Esophagus muscularis mucosa (tissue), 4 donors: Measurements from ENCODE around the gene B3GNT5. TPM values are rescaled to one million over a fixed set of nuclear protein-coding genes. Genes with fewer than 3 reads are reported as not detected.

Experiments used
- DNase-seq: peaks from one replicate; pipeline ENCODE4 v3.0.0-alpha.2; 2017; ENCODE audit errors: extremely low spot score
- H3K27ac ChIP-seq, 4 donors: fragments of 200-600 bp; sonication (generic); replicated peaks in 1 of 4; 1 replicate in 3 of 4; 2 replicates in 1 of 4; pipeline ENCODE4 v1.5.1; 2016 to 2019; ENCODE audit warnings: mild to moderate bottlenecking in 1 of 4
- H3K27me3 ChIP-seq, 4 donors: fragments of 200-600 bp; sonication (generic); one replicate each; pipeline versions ENCODE4 v1.5.1 to v1.6.0; 2016 to 2019
- H3K36me3 ChIP-seq, 4 donors: fragments of 200-600 bp; sonication (generic); one replicate each; pipeline ENCODE4 v1.5.1; 2016 to 2019
- H3K4me1 ChIP-seq, 4 donors: fragments of 200-600 bp; sonication (generic); one replicate each; pipeline ENCODE4 v1.5.1; 2016 to 2019
- H3K4me3 ChIP-seq, 4 donors: fragments of 200-600 bp; sonication (generic); 1 replicate in 2 of 4; 2 replicates in 2 of 4; pipeline ENCODE4 v1.5.1; 2016 to 2019; ENCODE audit warnings: mild to moderate bottlenecking in 4 of 4, moderate library complexity in 1 of 4
- H3K9me3 ChIP-seq, 4 donors: fragments of 200-600 bp; sonication (generic); 1 replicate in 3 of 4; 2 replicates in 1 of 4; pipeline ENCODE4 v1.5.1; 2016 to 2019
- EP300 ChIP-seq: sonication (generic); formaldehyde crosslinking; IDR thresholded peaks from one replicate; pipeline ENCODE4 v1.6.1; 2017; ENCODE audit warnings: antibody characterized with exemption
- POLR2A ChIP-seq: fragments of 450-650 bp; IDR thresholded peaks from one replicate; pipeline ENCODE4 v1.6.1; 2017; ENCODE audit warnings: antibody characterized with exemption, moderate library complexity, mild to moderate bottlenecking, low read depth
- POLR2AphosphoS5 ChIP-seq, 2 donors: sonication (generic); formaldehyde crosslinking; IDR thresholded peaks; one replicate each; pipeline ENCODE4 v1.6.1; 2017; ENCODE audit warnings: antibody characterized with exemption in 2 of 2
- WGBS: methylation state at CpG from one replicate; pipeline ENCODE4 v1.1.5; 2018; 5-methylcytosine and 5-hydroxymethylcytosine counted together
- intact Hi-C: fragments of 100-400 bp; cut with DNase I; formaldehyde crosslinking; loops from one replicate; pipeline ENCODE4 v1.15.1; 2023
- total RNA-seq, 4 donors: library from RNA; depleted of rRNA; stranded (reverse); fragments of >200 nt; gene quantifications; one replicate each; pipeline versions ENCODE4 v1.1.0 to v1.2.1, GENCODE V29; 2016
- TF ChIP-seq, protein P1 (sequence below), 3 experiments: fragments of 200-600 bp in 2 of 3; fragments of 450-650 bp in 1 of 3; sonication (generic) in 2 of 3; IDR thresholded peaks; one replicate each; pipeline ENCODE4 v1.5.1; 2017 to 2019; ENCODE audit warnings: antibody characterized with exemption in 3 of 3, mild to moderate bottlenecking in 2 of 3, moderate library complexity in 1 of 3

B3GNT5 gene
- total RNA-seq, 4 donors from 2014 or later = 2.1 to 11.3 (median 5.2) TPM

DNA sequence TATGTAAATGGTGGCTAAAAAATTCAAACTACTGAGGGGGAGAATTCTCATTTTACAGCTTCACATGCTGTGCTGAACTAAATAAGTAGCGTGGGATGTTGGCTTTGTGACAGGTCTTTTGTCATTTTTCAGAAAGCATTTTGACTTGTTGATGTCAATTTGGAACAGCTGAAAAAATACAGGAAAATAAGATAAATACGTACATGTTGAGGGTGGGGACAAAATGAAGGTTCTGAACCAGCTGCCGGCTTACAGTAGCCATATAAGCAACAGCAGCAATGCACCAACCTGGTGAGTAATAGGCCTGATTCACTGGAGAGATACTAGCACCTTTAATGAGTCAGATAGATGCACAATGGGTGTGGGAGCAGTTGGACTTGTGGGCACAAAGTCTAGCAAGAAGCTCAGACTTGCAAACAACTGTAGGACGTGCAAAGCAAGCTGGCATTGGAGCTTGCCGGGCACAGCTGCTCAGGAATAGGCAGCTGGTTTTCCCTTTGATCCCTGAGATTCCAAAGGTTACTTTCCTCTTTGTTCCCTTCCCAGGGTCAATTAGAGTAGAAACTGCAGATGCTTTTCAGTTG is 12.9 kb downstream of the B3GNT5 start:
- DNase-seq = no peak
- TF ChIP-seq POLR2AphosphoS5 (IDR thresholded peaks at IDR 0.05) (no peak), POLR2A (no peak), EP300 (no peak)
- TF ChIP-seq, protein P1, sequence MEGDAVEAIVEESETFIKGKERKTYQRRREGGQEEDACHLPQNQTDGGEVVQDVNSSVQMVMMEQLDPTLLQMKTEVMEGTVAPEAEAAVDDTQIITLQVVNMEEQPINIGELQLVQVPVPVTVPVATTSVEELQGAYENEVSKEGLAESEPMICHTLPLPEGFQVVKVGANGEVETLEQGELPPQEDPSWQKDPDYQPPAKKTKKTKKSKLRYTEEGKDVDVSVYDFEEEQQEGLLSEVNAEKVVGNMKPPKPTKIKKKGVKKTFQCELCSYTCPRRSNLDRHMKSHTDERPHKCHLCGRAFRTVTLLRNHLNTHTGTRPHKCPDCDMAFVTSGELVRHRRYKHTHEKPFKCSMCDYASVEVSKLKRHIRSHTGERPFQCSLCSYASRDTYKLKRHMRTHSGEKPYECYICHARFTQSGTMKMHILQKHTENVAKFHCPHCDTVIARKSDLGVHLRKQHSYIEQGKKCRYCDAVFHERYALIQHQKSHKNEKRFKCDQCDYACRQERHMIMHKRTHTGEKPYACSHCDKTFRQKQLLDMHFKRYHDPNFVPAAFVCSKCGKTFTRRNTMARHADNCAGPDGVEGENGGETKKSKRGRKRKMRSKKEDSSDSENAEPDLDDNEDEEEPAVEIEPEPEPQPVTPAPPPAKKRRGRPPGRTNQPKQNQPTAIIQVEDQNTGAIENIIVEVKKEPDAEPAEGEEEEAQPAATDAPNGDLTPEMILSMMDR (IDR thresholded peaks at IDR 0.05) = no peak
- no peak overlapping the region for H3K4me3 ChIP-seq
- WGBS = 84% methylated on average over 5 of the region's 5 CpGs
- no peaks in the 10 kb centered on the region for H3K4me1 ChIP-seq
- H3K27ac ChIP-seq = no peak overlapping the region
- H3K9me3 ChIP-seq = no peaks in the 10 kb centered on the region
- no peaks in the 10 kb centered on the region for H3K27me3 ChIP-seq
- intact Hi-C loops = no loop called here
- peaks cover 0 to 12% (median 5%) of the 10 kb centered on the region in 4 donors for H3K36me3 ChIP-seq

- no peaks in the 10 kb centered on the region for H3K4me1 ChIP-seq
- DNase-seq = no peak
- 90% methylated on average over 3 of the region's 3 CpGs for WGBS
- H3K9me3 ChIP-seq = no peaks in the 10 kb centered on the region
- H3K27ac ChIP-seq = no peak overlapping the region
- H3K4me3 ChIP-seq = no peak overlapping the region
- TF ChIP-seq EP300 = no peak
- TF ChIP-seq, protein P1 (IDR thresholded peaks at IDR 0.05) = no peak
- TF ChIP-seq POLR2A = no peak
- TF ChIP-seq POLR2AphosphoS5 (IDR thresholded peaks at IDR 0.05) = no peak
- H3K36me3 ChIP-seq = peaks cover 0 to 12% (median 5%) of the 10 kb centered on the region in 4 donors
- H3K27me3 ChIP-seq = no peaks in the 10 kb centered on the region
- intact Hi-C loops = no loop called here
These were observed 13.4 kb downstream of the B3GNT5 start for GRCh38 chr3:183266454-183266853.

GRCh38 chr3:183267140-183267539 is 14.1 kb downstream of the B3GNT5 start:
- H3K4me3 ChIP-seq = no peak overlapping the region
- peaks cover 0 to 12% (median 5%) of the 10 kb centered on the region in 4 donors for H3K36me3 ChIP-seq
- WGBS = 97% methylated on average over 5 of the region's 5 CpGs
- DNase-seq = no peak
- no peaks in the 10 kb centered on the region for H3K9me3 ChIP-seq
- H3K27me3 ChIP-seq = no peaks in the 10 kb centered on the region
- H3K27ac ChIP-seq = no peak overlapping the region
- intact Hi-C loops = no loop called here
- H3K4me1 ChIP-seq = no peaks in the 10 kb centered on the region
- no peak for TF ChIP-seq POLR2AphosphoS5 (IDR thresholded peaks at IDR 0.05)
- no peak for TF ChIP-seq POLR2A
- TF ChIP-seq, protein P1 (IDR thresholded peaks at IDR 0.05) = no peak
- no peak for TF ChIP-seq EP300

DNA sequence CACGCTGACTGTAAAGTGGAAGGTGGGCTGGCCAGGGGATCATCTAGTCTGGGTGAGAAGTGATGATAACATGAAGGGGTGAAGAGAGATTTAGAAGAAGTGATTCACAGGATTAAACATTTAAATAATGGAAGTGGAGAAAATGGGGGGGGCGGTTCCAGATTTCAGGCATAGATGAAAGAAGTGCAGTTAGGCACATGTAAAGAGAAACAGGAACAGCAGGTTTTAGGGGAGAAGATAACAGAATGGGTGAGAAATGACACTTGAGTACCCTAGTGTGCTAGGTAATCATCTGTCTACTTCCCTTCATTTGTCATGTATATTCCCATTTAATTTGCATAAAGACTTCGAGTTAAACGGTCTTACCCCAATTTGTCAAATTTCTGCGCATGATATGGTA is 15.3 kb downstream of the B3GNT5 start:
- no peak for DNase-seq
- H3K4me1 ChIP-seq = no peaks in the 10 kb centered on the region
- H3K4me3 ChIP-seq = no peak overlapping the region
- H3K27me3 ChIP-seq = no peaks in the 10 kb centered on the region
- TF ChIP-seq, protein P1 (IDR thresholded peaks at IDR 0.05) = no peak
- TF ChIP-seq EP300 (no peak), POLR2AphosphoS5 (IDR thresholded peaks at IDR 0.05) (no peak), POLR2A (no peak)
- no peaks in the 10 kb centered on the region for H3K9me3 ChIP-seq
- no peak overlapping the region for H3K27ac ChIP-seq
- intact Hi-C loops = no loop called here
- 79% methylated on average over 5 of the region's 5 CpGs for WGBS
- peaks cover 0 to 12% (median 5%) of the 10 kb centered on the region in 4 donors for H3K36me3 ChIP-seq

GRCh38 chr3:183269345-183269744 is 16.3 kb downstream of the B3GNT5 start:
- WGBS = 98% methylated on average over 13 of the region's 13 CpGs
- DNase-seq = no peak

More at GRCh38 chr3:183269345-183269744, 16.3 kb downstream of the B3GNT5 start:
- H3K9me3 ChIP-seq = no peaks in the 10 kb centered on the region
- TF ChIP-seq EP300 (no peak), POLR2AphosphoS5 (IDR thresholded peaks at IDR 0.05) (no peak), POLR2A (no peak)
- TF ChIP-seq, protein P1 (IDR thresholded peaks at IDR 0.05) = no peak
- no peak overlapping the region for H3K27ac ChIP-seq
- no peak overlapping the region for H3K4me3 ChIP-seq
- no peaks in the 10 kb centered on the region for H3K27me3 ChIP-seq
- intact Hi-C loops = no loop called here
- no peaks in the 10 kb centered on the region for H3K4me1 ChIP-seq
- H3K36me3 ChIP-seq = peaks cover 0 to 12% (median 5%) of the 10 kb centered on the region in 4 donors
